ENCODE results near the gene GSS. TPM values are rescaled to one million over a fixed set of nuclear protein-coding genes. Genes with fewer than 3 reads are reported as not detected.

GSS gene
- total and polyA plus RNA-seq, 4 donors = 20.8 to 38.8 (median 35.4) TPM

GRCh38 chr20:34915131-34915530 lies 40.5 kb downstream of the GSS start:
- TF ChIP-seq, protein P1, sequence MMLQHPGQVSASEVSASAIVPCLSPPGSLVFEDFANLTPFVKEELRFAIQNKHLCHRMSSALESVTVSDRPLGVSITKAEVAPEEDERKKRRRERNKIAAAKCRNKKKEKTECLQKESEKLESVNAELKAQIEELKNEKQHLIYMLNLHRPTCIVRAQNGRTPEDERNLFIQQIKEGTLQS (IDR thresholded peaks at IDR 0.05) = no peak
- TF ChIP-seq EGR1 (IDR thresholded peaks at IDR 0.05; ENCODE audit: low read depth in 2 of 2) (no peak), GABPA (IDR thresholded peaks at IDR 0.05 in 1 of 2, conservative IDR thresholded peaks at IDR 0.05 in 1 of 2) (no peak), NR2F2 (IDR thresholded peaks at IDR 0.05) (peak; percentile 65), HNF4G (IDR thresholded peaks at IDR 0.05) (no peak), JUND (IDR thresholded peaks at IDR 0.05) (peak in 1 of 2 donors; percentile 49), RAD21 (IDR thresholded peaks at IDR 0.05) (peak; percentile 20 to 52), FOXA1 (IDR thresholded peaks at IDR 0.05) (no peak), SP1 (IDR thresholded peaks at IDR 0.05) (peak; percentile 84), REST (IDR thresholded peaks at IDR 0.05) (peak; percentile 17), ZBTB33 (IDR thresholded peaks at IDR 0.05) (no peak), MAX (IDR thresholded peaks at IDR 0.05) (no peak), TAF1 (conservative IDR thresholded peaks at IDR 0.05) (no peak), RXRA (IDR thresholded peaks at IDR 0.05) (peak; percentile 82 to 92), FOXA2 (IDR thresholded peaks at IDR 0.05) (no peak), HNF4A (conservative IDR thresholded peaks at IDR 0.05) (peak; percentile 81 to 94), YY1 (IDR thresholded peaks at IDR 0.05) (peak; percentile 72)
- TF ChIP-seq, protein P2, sequence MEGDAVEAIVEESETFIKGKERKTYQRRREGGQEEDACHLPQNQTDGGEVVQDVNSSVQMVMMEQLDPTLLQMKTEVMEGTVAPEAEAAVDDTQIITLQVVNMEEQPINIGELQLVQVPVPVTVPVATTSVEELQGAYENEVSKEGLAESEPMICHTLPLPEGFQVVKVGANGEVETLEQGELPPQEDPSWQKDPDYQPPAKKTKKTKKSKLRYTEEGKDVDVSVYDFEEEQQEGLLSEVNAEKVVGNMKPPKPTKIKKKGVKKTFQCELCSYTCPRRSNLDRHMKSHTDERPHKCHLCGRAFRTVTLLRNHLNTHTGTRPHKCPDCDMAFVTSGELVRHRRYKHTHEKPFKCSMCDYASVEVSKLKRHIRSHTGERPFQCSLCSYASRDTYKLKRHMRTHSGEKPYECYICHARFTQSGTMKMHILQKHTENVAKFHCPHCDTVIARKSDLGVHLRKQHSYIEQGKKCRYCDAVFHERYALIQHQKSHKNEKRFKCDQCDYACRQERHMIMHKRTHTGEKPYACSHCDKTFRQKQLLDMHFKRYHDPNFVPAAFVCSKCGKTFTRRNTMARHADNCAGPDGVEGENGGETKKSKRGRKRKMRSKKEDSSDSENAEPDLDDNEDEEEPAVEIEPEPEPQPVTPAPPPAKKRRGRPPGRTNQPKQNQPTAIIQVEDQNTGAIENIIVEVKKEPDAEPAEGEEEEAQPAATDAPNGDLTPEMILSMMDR (IDR thresholded peaks at IDR 0.05; ENCODE audit: low read depth, low read length, missing input control) = no peak
- no peaks in the 10 kb centered on the region for H3K27me3 ChIP-seq (ENCODE audit: control insufficient read depth in 4 of 4, insufficient read depth in 4 of 4, low read length in 3 of 4)
- H3K9ac ChIP-seq (ENCODE audit: low read depth in 1 of 2, low read length in 2 of 2) = no peak overlapping the region
- DNase-seq (ENCODE audit: low spot score) = no peak
- H3K4me1 ChIP-seq (ENCODE audit: control insufficient read depth in 4 of 4, insufficient read depth in 4 of 4, low read length in 3 of 4) = peaks cover 7 to 38% (median 27%) of the 10 kb centered on the region in 4 donors
- peaks cover 2 to 20% (median 11%) of the 10 kb centered on the region in 4 donors for H3K36me3 ChIP-seq (ENCODE audit: control insufficient read depth in 4 of 4, insufficient read depth in 3 of 4, low read depth in 1 of 4, low read length in 3 of 4)
- no peaks in the 10 kb centered on the region for H3K9me3 ChIP-seq (ENCODE audit: control insufficient read depth in 4 of 4, low read length in 3 of 4)
- H3K27ac ChIP-seq (ENCODE audit: low read depth in 1 of 2, low read length in 2 of 2) = peak overlapping the region; percentile 2 to 49
- WGBS = 44% methylated on average over 4 of the region's 4 CpGs
- H3K4me3 ChIP-seq (ENCODE audit: low read depth in 1 of 3, low read length in 3 of 3) = no peak overlapping the region
